Measurements from ENCODE around the gene SEMA5A. TPM values are rescaled to one million over a fixed set of nuclear protein-coding genes. Genes with fewer than 3 reads are reported as not detected.

SEMA5A gene
- total and polyA plus RNA-seq, 8 donors = 18.2 to 29.5 (median 20.8) TPM

GRCh38 chr5:9160747-9161146 is 385.1 kb downstream of the SEMA5A start:
- no peaks in the 10 kb centered on the region for H3K27me3 ChIP-seq
- H3K9me3 ChIP-seq = no peaks in the 10 kb centered on the region
- H3K27ac ChIP-seq = no peak overlapping the region
- ATAC-seq (no peak), DNase-seq (no peak)
- no peaks in the 10 kb centered on the region for H3K4me1 ChIP-seq
- intact Hi-C loops (cut with DNase I) = no loop called here
- H3K4me3 ChIP-seq = no peak overlapping the region
- TF ChIP-seq CTCF (IDR thresholded peaks at IDR 0.05) = no peak
- no peaks in the 10 kb centered on the region for H3K36me3 ChIP-seq

GRCh38 chr5:9157811-9158210 is 388.1 kb downstream of the SEMA5A start:
- Histone ChIP-seq H3K4me3 (no peak overlapping the region), H3K36me3 (no peaks in the 10 kb centered on the region), H3K4me1 (no peaks in the 10 kb centered on the region), H3K27me3 (no peaks in the 10 kb centered on the region), H3K9me3 (no peaks in the 10 kb centered on the region), H3K27ac (no peak overlapping the region)
- TF ChIP-seq CTCF (IDR thresholded peaks at IDR 0.05) = no peak
- DNase-seq (no peak), ATAC-seq (no peak)
- intact Hi-C loops (cut with DNase I) = no loop called here

DNA sequence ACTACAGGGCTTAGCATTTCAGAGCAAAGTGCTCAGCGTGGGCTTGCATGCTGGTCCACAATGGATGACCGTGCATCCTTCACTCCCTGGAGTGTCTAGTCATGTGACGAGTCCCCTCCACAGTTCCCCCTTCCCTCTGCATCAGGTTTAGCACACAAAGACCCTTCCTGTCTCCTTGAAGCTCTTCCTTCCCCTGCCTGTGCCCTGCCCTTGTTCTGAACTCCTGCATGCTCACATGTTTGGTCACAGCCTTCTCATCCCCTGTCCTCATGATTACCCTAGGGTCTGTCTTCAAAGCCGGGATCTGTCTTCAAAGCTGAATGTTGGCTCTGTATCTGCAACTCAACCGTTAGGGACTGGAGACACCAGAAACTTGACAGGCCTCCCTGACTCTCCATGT is 388.9 kb downstream of the SEMA5A start:
- Histone ChIP-seq H3K4me1 (no peaks in the 10 kb centered on the region), H3K27me3 (no peaks in the 10 kb centered on the region), H3K4me3 (no peak overlapping the region), H3K36me3 (no peaks in the 10 kb centered on the region), H3K9me3 (no peaks in the 10 kb centered on the region), H3K27ac (no peak overlapping the region)
- no peak for TF ChIP-seq CTCF (IDR thresholded peaks at IDR 0.05)
- intact Hi-C loops (cut with DNase I) = no loop called here
- ATAC-seq (no peak), DNase-seq (no peak)

- ATAC-seq (peak; percentile 25), DNase-seq (peak in 1 of 4 donors; percentile 41)
- Histone ChIP-seq H3K36me3 (no peaks in the 10 kb centered on the region), H3K27me3 (no peaks in the 10 kb centered on the region), H3K4me3 (no peak overlapping the region), H3K27ac (no peak overlapping the region), H3K9me3 (no peaks in the 10 kb centered on the region), H3K4me1 (no peaks in the 10 kb centered on the region)
- TF ChIP-seq CTCF (IDR thresholded peaks at IDR 0.05) = no peak
- intact Hi-C loops (cut with DNase I) = no loop called here
Observed at GRCh38 chr5:9156282-9156681, 389.6 kb downstream of the SEMA5A start.

DNA sequence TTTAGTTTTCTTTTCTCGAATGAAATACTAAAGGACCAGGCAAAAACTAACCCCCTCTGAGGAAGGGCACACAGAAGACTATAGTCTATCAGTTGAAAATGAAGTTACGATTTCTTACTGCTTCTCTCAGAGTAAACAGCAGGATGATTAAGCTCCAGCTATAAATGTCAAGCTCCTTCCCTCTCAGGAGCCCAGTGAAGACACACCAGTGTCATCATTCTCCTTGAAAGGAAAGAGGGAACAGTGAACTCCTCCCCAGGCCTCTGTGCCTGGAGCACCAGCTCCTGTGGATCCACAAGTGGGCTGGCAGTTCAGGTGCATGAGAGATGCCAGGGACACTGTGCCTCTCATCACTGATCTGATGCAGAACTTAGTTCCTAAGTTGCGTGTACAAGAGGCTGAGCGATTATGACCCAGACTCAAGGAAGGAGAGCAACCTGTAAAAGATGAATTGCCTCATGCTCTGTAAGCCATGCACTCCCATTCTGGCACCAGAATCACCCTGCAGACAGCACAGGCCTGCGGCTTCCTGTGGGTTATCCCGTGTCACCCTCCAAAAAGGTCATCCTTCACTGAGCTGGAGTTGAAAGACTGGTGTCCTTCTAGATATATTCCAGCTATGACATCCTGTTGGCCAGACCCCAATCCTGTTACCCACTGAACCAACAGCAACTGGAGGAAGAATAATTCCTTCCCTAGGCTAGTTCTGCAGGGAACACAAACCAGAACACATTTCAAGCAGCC is 394.0 kb downstream of the SEMA5A start:
- no peak for TF ChIP-seq CTCF (IDR thresholded peaks at IDR 0.05)
- ATAC-seq (no peak), DNase-seq (no peak)
- intact Hi-C loops (cut with DNase I) = no loop called here
- no peak overlapping the region for H3K27ac ChIP-seq
- H3K9me3 ChIP-seq = no peaks in the 10 kb centered on the region
- no peaks in the 10 kb centered on the region for H3K36me3 ChIP-seq
- no peak overlapping the region for H3K4me3 ChIP-seq
- H3K4me1 ChIP-seq = no peaks in the 10 kb centered on the region
- no peaks in the 10 kb centered on the region for H3K27me3 ChIP-seq
